Prostate gland (tissue), 2 donors: Measurements from ENCODE around the gene TRAF3. TPM values are rescaled to one million over a fixed set of nuclear protein-coding genes. Genes with fewer than 3 reads are reported as not detected.
"Not testable (repeated sequence)": the region's sequence is repeated elsewhere in the genome, so short reads cannot be mapped to it uniquely, and the experiment has no call there.

ENCODE experiments used
- DNase-seq: peaks from one replicate; pipeline ENCODE4 v3.0.0-alpha.2; 2019; ENCODE audit warnings: low spot score
- H3K27ac ChIP-seq, 2 donors: fragments of 200-600 bp; sonication (generic); 2 replicates each; pipeline ENCODE4 v1.5.1; 2017 to 2019
- H3K27me3 ChIP-seq: fragments of 200-600 bp; sonication (generic); replicated peaks from 2 replicates; pipeline ENCODE4 v1.5.1; 2019; ENCODE audit not compliant: insufficient read depth
- H3K36me3 ChIP-seq, 2 donors: fragments of 200-600 bp; sonication (generic); 1 replicate in 1 of 2; 2 replicates in 1 of 2; pipeline versions ENCODE4 v1.5.1 to v1.8.1; 2017 to 2019
- H3K4me1 ChIP-seq: fragments of 200-600 bp; sonication (generic); replicated peaks from 2 replicates; pipeline ENCODE4 v1.5.1; 2019
- H3K4me3 ChIP-seq, 2 donors: fragments of 200-600 bp; sonication (generic); 2 replicates each; pipeline ENCODE4 v1.5.1; 2017 to 2019
- H3K9me3 ChIP-seq: fragments of 200-600 bp; sonication (generic); 2 replicates; pipeline ENCODE4 v1.5.1; 2017
- POLR2A ChIP-seq: fragments of 450-650 bp; IDR thresholded peaks from one replicate; pipeline ENCODE4 v1.6.1; 2016; ENCODE audit warnings: antibody characterized with exemption, mild to moderate bottlenecking
- POLR2AphosphoS5 ChIP-seq: sonication (generic); formaldehyde crosslinking; IDR thresholded peaks from one replicate; pipeline ENCODE4 v1.6.1; 2017; ENCODE audit warnings: antibody characterized with exemption
- WGBS: methylation state at CpG from one replicate; pipeline ENCODE4 v1.1.5; 2018; 5-methylcytosine and 5-hydroxymethylcytosine counted together
- intact Hi-C: fragments of 100-400 bp; cut with DNase I; formaldehyde crosslinking; loops from one replicate; pipeline ENCODE4 v1.14.2; 2022
- total RNA-seq, 2 donors: library from RNA; depleted of rRNA; stranded (reverse); fragments of >200 nt; gene quantifications; one replicate each; pipeline ENCODE4 v1.1.0, GENCODE V29; 2016
- TF ChIP-seq, protein P1 (sequence below), 4 experiments: fragments of 200-600 bp in 2 of 4; fragments of 450-650 bp in 2 of 4; sonication (generic) in 2 of 4; IDR thresholded peaks; 1 replicate in 3 of 4; 2 replicates in 1 of 4; pipeline ENCODE4 v1.5.1; 2016 to 2019; ENCODE audit warnings: antibody characterized with exemption in 4 of 4, mild to moderate bottlenecking in 2 of 4, moderate library complexity in 2 of 4

TRAF3 gene
- total RNA-seq, 2 donors from 2014 or later: 8.3 to 22.0 TPM

DNA sequence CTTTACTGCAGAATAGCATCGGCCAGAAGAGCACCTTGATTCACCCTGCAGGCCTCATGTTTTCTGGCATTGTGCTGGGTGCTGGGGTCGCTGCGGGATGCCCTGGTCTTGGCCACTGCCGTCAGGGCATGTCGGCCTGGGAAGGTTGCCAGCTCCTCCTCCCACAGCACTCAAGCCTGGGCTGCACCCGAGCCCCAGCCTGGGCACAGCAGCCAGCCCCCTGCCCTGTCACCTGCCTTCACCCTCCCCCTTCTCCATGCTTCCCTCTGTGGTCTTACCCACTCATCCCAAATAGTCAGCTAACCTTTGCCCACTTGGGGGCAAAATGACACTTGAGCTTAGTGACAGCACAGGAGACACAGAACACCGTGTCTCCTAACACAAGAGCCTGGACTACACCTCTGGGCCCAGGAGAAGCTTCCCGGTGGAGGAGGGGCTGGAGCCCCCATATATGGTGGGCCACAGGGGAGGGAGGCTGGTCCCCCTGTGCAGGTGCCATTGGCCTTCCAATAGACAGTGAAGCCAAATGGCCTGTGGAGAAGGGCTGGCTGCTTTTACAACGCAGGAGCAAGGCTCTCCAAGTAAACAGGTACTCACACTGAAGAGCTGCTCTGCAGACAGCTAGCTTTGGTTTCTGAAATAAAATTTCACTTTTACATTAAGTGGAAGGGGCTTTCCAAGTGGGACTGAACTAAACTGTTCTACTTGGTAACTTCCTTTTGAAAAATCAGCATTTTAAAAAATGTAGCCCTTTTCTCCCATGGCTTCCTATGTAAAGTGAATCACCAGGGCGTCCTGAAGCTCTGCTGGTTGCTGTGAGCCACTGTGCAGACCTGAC is 94.0 kb downstream of the TRAF3 start:
- Histone ChIP-seq H3K27me3 (no peaks in the 10 kb centered on the region), H3K9me3 (no peaks in the 10 kb centered on the region), H3K27ac (no peak overlapping the region), H3K36me3 (no peaks in the 10 kb centered on the region), H3K4me1 (no peaks in the 10 kb centered on the region), H3K4me3 (no peak overlapping the region)
- DNase-seq: no peak
- intact Hi-C loops: no loop called here
- TF ChIP-seq POLR2AphosphoS5: no peak
- TF ChIP-seq, protein P1, sequence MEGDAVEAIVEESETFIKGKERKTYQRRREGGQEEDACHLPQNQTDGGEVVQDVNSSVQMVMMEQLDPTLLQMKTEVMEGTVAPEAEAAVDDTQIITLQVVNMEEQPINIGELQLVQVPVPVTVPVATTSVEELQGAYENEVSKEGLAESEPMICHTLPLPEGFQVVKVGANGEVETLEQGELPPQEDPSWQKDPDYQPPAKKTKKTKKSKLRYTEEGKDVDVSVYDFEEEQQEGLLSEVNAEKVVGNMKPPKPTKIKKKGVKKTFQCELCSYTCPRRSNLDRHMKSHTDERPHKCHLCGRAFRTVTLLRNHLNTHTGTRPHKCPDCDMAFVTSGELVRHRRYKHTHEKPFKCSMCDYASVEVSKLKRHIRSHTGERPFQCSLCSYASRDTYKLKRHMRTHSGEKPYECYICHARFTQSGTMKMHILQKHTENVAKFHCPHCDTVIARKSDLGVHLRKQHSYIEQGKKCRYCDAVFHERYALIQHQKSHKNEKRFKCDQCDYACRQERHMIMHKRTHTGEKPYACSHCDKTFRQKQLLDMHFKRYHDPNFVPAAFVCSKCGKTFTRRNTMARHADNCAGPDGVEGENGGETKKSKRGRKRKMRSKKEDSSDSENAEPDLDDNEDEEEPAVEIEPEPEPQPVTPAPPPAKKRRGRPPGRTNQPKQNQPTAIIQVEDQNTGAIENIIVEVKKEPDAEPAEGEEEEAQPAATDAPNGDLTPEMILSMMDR (IDR thresholded peaks at IDR 0.05): no peak
- no peak for TF ChIP-seq POLR2A
- WGBS: 63% methylated on average over 9 of the region's 10 CpGs

DNA sequence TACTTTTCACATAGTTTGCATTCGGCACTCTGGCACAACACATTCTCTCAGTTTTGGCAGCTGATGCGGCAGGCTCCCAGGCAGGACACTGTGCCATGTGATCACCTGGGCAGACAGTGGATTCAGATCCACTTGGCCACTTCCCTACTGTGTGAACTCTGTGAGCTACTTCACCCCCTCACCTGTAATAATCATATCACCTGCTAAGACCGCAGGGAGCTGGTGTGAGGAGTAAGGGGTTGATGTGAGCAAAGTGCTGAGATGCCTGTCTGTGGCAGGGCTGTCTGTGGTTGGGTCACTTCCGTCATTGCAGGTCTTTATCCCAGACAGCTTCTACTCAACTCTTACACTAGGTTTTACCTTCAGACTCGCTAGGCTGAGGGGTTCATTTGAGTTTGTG is 94.8 kb downstream of the TRAF3 start:
- H3K4me1 ChIP-seq: no peaks in the 10 kb centered on the region
- H3K27me3 ChIP-seq: no peaks in the 10 kb centered on the region
- no peaks in the 10 kb centered on the region for H3K9me3 ChIP-seq
- H3K36me3 ChIP-seq: no peaks in the 10 kb centered on the region
- WGBS: 97% methylated on average over 5 of the region's 5 CpGs
- no peak overlapping the region for H3K27ac ChIP-seq
- intact Hi-C loops: no loop called here
- TF ChIP-seq POLR2A (no peak), POLR2AphosphoS5 (no peak)
- TF ChIP-seq, protein P1 (IDR thresholded peaks at IDR 0.05): no peak
- H3K4me3 ChIP-seq: no peak overlapping the region
- DNase-seq: no peak

DNA sequence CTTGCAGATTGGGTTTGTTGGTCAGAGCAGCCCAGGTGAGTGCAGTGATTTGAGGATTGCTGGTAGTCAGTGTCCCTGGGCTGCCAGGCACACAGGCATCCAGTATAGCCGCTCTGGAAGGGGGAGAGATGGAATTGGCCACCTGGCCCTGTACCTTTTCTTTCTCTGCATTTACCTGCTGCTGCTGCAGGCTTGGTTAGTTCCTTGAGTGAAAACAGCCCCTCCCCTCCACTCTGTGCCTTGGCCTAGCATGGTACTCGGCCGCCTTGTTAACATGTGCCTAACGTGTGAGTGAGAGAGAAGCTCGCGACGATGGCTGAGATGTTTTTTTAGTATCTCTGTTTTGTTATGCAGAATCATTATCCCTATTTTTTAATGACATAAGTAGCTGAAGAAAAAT is 95.9 kb downstream of the TRAF3 start:
- Histone ChIP-seq H3K36me3 (no peaks in the 10 kb centered on the region), H3K27ac (no peak overlapping the region), H3K27me3 (no peaks in the 10 kb centered on the region), H3K9me3 (no peaks in the 10 kb centered on the region), H3K4me3 (no peak overlapping the region), H3K4me1 (no peaks in the 10 kb centered on the region)
- WGBS: 87% methylated on average over 7 of the region's 7 CpGs
- DNase-seq: no peak
- intact Hi-C loops: no loop called here
- TF ChIP-seq, protein P1 (IDR thresholded peaks at IDR 0.05): no peak
- TF ChIP-seq POLR2AphosphoS5 (no peak), POLR2A (no peak)

DNA sequence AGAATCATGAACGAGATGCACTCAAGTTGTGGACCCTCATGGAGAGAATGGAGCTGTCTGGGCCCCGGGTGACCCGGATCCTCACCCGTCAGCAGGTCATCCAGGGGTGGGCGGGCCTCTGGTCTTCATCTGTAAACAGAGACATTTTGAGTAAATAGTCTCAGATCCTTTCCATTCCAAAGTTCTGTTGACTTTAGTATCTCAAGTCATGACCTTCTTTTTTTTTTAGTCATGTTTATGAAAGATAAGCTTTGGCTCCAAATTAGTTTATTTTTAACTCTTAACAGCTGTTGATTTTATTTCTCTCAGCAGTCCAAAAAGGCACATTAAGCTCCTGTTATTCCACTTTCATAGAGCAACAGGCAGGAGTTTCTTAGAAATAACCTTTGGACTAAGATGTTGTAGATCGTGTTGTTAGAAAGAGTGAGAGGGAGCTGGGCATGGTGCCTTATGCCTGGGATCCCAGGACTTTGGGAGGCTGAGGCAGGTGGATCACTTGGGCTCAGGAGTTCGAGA is 96.4 kb downstream of the TRAF3 start:
- 80% methylated on average over 7 of the region's 7 CpGs for WGBS
- Histone ChIP-seq H3K4me1 (no peaks in the 10 kb centered on the region), H3K36me3 (no peaks in the 10 kb centered on the region), H3K27me3 (no peaks in the 10 kb centered on the region), H3K4me3 (no peak overlapping the region), H3K27ac (no peak overlapping the region), H3K9me3 (no peaks in the 10 kb centered on the region)
- DNase-seq: no peak
- intact Hi-C loops: no loop called here
- TF ChIP-seq POLR2A (no peak), POLR2AphosphoS5 (no peak)
- TF ChIP-seq, protein P1 (IDR thresholded peaks at IDR 0.05): no peak

DNA sequence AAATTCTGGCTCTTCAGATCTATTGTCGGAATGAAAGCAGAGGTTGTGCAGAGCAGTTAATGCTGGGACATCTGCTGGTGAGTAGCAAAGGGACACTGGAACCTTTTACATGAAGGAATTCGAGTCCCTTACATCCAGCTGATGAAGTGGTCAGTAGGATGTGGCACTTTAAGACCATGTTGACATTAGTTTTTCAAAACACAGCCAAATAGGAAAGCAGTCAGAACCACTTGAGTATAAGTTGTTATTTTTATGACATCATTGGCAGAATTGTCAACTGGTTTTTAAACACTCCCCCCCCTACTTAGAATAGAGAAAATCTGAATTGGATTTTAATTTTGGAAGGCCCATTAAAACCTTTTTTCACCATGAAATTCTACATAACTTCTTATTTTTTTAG is 98.4 kb downstream of the TRAF3 start:
- DNase-seq: no peak
- 79% methylated on average over 2 of the region's 2 CpGs for WGBS
- no peak overlapping the region for H3K4me3 ChIP-seq
- no peak overlapping the region for H3K27ac ChIP-seq
- TF ChIP-seq, protein P1 (IDR thresholded peaks at IDR 0.05): no peak
- TF ChIP-seq POLR2A: no peak
- TF ChIP-seq POLR2AphosphoS5: no peak
- no peaks in the 10 kb centered on the region for H3K9me3 ChIP-seq
- no peaks in the 10 kb centered on the region for H3K36me3 ChIP-seq
- intact Hi-C loops: no loop called here
- H3K27me3 ChIP-seq: no peaks in the 10 kb centered on the region
- H3K4me1 ChIP-seq: no peaks in the 10 kb centered on the region

DNA sequence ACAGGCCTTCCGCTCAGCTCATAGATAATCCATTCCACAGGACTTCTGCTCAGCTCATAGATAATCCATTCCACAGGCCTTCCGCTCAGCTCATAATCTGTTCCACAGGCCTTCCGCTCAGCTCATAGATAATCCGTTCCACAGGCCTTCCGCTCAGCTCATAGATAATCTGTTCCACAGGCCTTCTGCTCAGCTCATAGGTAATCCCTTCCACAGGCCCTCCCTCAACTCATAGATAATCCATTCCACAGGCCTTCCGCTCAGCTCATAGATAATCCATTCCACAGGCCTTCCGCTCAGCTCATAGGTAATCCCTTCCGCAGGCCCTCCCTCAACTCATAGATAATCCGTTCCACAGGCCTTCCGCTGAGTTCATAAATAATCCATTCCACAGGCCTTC is 100.3 kb downstream of the TRAF3 start:
- intact Hi-C loops, H3K27me3 ChIP-seq, H3K27ac ChIP-seq, H3K4me1 ChIP-seq, H3K9me3 ChIP-seq, H3K4me3 ChIP-seq, H3K36me3 ChIP-seq, DNase-seq: not testable (repeated sequence)
- WGBS: 93% methylated on average over 10 of the region's 10 CpGs
